NCI-H748 treated with DMSO at 0.1 percent for 48 hours (cell line): ENCODE data around the gene MIA2.
"Not testable (repeated sequence)": the region's sequence is repeated elsewhere in the genome, so short reads cannot be mapped to it uniquely, and the experiment has no call there.

Experiments
- DNase-seq: peaks from one replicate; lab custom pipeline; 2025; lab: John Stamatoyannopoulos, UW

The MIA2 gene

DNA sequence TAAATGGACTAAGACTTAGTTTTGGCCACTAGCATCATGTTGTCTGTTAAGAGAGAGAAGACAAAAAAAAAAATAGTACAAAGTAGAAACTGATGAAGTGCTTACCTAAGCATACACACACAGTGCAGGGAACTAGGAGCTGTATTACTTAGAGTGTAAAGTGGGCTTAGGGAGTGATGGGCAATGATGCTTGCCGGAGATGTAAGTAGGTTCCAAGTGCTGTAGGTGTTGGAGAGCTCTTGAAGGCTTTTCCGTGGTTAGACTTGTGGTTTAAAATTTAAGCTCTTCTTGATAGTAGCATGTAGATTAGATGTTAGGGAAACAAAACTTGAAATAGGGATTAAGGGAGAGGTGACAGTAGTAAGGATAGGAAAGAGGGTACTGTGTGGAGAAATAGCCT, 34.7 kb downstream of the MIA2 start:
- DNase-seq: peak; percentile 25

DNA sequence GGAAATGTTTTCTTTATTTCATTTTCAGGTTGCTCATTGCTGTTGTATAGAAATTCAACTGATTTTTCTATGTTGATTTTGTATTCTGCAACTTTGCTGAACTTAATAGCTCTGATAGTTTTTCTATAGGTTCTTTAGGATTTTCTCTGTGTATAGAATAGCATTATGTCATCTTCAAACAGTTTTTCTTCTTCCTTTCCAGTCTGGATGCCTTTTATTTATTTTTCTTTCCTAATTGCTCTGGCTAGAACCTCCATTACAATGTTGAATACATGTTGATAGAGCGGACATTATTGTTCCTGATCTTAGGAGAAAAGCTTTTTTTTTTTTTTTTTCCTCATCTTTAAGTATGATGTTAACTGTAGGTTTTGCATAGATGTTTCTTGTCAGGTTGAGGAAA, 39.2 kb downstream of the MIA2 start:
- no peak for DNase-seq

DNA sequence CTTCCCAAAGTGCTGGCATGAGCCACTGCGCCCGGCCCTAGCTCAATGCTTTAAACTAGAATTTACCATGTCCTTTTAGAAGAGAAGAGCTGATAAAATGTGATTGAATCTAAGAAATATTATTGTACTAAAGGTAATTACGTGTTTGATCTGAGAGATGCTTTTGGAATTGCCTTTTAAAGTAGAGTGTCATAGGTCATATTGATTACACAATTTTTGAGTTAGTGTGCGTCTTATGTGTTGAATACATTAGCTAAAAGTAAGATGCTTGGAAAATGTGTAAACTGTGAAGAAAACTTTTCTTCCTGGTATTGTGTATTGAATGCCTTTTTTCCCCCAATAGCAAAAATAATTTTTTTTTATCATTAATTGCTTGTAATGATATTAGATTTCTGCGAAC, 41.7 kb downstream of the MIA2 start:
- no peak for DNase-seq

DNA sequence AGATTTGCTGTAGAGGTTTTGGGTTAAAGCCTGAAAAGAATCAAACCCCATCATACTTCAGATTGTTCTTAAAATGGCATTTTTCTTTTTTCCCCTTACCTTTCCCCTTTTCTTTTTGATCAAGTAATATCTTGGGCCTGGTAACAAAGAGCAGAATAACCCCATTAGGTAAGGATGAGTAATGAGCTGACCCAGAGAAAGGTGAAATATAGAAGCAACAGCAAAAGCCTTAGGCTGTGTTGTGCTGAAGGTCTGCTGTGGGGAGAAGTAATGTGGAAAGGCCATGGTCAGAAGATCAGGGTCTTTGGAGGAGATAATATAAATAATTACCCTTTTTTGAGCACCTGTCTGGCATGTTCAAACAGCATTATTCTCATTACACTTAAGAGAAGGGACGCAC, 42.3 kb downstream of the MIA2 start:
- DNase-seq: no peak

DNA sequence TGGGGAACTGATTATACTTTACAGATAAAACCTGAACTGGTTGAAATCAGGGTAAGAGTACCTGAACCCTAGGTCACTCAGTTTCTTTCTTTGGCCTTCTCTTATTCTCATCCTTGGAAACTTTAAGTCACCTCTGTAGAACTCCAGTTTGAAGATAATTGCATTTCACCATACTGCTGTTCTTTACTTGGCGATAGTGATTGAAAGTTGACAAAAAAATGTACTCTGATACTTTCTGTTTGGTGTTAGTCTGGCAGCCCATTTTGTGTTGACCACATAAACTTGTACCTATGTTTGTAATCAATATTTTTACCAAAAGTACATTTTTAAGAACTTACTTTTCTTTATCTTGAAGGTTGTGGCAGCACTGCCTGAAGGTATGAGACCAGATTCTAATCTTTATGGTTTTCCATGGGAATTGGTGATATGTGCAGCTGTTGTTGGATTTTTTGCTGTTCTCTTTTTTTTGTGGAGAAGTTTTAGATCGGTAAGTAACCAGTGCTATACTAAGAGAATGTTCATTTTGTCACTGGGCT, 42.9 kb downstream of the MIA2 start:
- DNase-seq: no peak

DNA sequence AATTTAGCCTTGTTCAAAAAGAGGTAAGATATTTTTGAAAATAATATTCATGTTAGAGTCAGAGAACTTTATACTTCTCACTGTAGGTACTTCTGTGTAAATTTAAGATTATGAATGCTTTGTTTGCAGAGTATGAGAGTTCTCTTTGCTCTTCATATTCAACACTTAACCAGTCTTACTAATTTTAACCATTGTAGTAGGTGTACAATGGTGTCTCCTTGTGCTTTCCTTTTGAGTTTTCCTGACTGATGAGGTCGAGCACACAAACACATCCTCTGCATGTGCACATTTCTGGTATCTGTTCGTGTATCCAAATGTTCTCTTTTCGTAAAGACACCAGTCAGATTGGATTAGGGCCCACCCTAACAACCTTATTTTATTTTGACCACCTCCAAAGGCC, 45.8 kb downstream of the MIA2 start:
- no peak for DNase-seq

DNA sequence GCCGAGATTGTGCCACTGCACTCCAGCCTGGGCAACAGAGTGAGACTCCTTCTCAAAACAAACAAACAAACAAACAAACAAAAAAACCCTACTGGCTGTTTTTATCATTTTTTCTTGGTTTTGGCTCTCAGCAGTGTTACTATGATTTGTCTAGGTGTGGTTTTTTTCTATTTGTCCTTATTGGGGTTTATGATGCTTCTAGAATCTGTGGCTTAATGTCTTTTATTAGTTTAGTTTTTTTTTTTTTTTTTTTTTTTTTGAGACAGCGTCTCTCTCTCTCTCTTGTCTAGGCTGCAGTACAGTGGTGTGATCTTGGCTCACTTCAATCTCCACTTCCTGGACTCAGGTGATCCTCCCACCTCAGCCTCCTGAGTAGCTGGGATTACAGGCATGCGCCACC, 47.0 kb downstream of the MIA2 start:
- not testable (repeated sequence) for DNase-seq

DNA sequence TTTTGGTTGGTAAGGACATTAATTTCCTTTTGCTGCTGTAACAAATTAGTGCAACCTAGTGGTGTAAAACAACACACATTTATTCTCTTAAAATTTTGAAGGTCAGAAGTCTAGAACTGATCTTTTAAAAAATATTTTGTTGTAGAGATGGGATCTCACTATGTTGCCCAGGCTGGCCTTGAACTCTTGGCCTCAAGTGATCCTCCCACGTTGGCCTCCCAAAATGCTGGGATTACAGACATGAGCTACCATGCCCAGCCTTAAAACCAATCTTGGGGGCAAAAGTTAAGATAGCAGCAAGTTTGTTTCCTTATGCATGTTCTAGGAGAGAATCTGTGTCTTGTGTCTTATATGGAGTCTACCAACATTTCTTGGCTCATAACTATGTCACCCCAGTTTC, 55.8 kb downstream of the MIA2 start:
- no peak for DNase-seq

DNA sequence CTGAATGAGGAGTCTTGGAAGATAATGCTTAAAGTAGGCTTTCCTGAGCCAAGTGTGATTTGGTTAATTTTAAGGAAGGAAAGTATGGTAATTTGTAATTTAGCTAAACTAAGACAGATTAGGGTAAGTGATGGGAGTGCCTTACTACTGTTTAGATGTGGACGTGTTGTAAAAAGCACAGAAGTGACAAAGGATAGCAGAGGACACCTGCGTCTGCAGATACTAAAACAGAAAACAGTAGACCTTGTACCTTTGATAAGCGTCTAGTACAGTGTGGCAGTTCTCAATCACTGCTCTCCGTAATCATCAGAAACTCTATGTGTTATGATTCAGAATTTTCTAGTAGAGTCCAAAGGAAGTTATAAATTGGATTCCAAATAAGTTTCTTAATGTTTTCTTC, 58.0 kb downstream of the MIA2 start:
- DNase-seq: no peak

DNA sequence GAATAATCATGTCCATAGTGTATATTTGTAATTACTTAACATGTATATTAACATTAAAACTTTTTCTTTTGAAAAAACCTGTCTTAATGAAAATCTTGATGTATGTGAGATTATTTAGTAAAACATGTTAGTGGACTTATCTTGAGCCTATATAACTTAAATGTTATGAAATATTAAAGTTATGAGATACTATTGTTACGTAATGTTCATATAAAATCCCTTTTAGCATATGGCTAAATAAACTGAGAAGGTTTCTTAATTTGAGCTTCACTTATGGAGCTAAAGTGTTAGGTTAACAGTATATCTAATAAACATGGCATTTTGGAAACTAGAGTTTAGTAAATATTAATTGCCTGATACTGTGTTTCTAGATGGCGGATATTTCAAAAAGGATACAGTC, 59.9 kb downstream of the MIA2 start:
- no peak for DNase-seq

DNA sequence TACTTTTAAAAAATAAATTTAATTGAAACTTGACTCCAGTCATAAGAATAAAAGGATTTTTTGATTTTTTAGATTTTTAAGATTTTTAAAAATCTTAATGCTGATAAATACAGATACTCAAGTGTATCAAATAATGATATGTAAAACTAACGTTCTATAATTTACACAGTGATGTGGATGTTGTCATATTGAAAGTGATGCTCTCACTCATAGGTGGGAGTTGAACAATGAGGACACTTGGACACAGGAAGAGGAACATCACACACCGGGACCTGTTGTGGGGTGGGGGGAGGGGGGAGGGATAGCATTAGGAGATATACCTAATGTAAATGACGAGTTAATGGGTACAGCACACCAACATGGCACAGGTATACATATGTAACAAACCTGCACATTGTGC, 66.7 kb downstream of the MIA2 start:
- not testable (repeated sequence) for DNase-seq

DNA sequence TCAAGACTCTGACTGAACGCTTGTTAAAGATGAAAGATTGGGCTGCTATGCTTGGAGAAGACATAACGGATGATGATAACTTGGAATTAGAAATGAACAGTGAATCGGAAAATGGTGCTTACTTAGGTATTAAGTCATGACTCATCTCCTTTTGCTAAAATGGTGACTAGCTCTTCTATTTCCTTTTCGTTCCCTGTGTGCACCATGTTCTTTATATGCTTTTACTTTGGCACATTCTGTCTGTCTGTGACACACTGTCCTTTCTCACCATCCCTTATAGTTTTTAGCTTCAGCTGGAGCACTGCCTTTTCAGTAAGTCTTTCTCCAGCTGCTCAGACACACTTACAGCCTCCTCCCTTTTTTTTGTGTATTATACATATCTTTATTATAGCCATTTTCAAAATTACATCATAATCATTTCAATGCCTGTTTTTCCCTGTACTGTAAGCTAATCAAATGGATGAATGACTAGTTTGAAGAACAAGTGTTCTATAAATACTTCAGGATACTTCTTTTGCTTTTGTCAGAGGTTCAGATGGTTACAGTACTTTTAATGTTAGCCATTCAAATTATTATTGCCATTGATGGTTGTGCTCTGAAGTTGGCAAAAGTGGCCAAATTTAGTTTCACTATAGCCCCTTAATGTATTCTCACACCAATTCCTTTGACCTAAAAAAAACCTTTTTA, 68.6 kb downstream of the MIA2 start:
- DNase-seq: no peak

DNA sequence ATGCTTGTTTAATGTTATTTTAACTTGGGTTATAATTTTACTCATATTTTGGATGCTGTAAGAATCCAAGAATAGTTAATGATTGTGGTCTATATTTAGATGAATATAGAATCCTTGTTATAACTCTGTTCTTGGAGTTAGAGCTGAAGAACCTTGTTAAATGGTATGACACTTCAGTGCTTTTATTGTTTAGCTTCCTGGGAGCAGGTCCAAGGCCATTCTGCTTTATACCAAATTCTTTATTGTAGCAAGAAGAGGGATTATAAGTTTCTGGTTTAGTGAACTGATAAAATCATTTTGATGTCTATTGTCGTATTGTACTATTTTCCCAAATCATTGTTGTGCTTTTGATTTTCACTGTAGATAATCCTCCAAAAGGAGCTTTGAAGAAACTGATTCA, 69.4 kb downstream of the MIA2 start:
- no peak for DNase-seq

DNA sequence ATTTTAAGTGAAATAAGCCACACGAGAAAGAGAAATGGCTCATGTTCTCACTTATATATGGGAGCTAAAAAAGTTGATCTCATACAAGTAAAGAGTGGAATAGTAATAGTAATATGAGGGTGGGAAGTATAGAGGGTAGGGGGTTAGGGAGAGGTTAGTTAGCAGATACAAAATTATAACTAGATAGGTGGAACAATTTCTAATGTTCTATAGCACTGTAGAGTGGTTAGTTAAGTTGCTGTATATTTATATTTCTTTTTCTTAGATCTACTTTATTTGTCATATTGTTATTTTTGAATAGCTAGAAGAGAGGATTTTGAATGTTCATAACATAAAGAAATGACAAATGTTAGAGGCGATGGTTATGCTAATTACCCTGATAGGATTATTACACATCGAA, 74.1 kb downstream of the MIA2 start:
- DNase-seq: no peak

DNA sequence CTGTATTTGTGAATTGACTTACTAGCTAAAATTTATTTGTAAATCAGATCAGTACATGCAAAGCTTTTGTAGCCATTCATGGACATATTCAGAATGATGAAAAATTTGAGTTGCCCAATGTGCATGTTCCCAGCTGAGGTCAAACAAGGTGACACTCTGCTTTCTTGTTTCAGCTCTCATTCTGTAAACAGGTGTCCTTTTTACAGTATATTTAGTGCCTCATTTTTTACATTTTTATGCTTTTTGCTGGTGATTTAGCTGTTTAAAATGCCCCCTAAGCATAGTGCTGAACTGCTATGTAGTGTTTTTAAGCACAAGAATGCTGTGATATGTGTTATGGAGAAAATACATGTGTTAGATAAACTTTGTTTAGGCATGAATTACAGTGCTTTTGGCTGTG, 76.3 kb downstream of the MIA2 start:
- DNase-seq: no peak

DNA sequence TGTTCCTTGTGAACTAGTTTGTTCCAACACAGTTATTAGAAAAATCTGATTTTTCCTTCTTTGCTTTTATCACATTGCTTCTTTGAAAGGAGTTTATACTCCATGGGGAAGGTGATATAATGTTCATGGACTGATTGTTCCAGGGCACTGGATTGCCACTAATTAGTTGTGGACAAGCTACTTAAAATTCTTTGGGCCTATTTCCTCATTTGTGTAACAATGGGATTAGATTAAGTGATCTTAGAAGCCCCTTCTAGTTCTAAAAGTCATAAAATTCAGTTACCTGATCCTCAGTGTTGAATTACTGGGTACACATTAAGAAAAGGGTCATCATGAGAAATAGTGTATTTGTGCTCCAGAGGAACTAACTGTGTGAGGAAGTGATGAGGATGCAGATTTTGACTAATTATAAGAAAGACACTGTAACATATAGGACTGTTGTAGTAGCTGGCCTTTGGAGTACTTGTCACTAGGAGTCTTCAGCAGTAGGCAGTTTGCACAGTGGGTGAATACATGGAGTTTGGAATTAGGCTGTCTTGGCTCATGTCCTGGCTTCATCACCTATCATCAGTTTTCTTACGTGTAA, 82.2 kb downstream of the MIA2 start:
- no peak for DNase-seq

DNA sequence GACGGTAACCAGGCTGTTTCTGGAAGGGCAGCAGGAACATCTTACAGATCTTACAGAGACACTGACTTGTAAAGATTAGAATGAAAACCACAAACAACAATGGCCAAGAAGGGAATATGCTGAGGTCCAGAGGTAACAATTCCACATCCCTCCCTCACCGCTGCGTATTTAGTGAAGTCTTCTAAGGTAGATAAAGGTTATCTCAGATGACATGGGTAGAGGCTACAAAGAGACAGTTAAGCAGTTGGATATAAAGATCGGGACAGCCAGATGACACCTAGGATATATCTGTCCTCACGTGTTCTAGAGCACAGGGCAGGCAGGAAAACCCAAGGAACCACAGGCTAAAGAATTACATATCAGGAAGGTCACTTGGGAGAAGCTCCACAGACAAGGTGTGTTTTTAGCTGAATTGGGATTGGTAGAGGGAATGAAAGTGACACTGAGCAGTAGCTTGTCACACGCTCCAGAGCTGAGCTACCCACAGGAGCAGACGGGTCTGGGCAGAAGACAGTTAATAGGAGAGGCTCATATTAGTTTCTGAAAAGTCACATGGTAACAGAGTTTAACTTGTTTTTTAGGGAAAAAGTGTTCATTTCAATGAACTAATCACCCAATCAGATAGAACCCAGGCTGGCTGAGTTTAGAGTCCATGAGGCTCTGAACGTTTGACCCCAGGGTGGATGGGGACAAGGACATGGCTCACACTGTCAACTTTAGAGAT, 83.3 kb downstream of the MIA2 start:
- no peak for DNase-seq

DNA sequence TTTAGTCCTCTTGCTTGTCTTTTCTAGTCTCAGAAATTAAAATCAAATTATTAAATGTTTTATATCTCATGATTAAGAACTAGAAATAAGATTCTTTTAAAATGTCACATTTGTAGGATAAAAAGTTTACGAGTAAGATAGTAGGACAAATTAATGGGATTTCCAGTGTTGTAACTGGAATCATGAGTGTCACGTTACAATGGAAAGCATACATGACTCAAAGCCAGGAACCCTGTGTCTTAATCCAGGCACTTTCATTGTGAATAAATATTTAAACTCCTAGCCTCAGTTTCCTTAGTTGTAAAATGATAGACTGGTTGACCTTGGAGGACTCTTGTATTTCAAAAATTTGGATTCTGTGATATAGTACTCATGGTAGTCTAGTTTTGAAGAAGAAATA, 84.9 kb downstream of the MIA2 start:
- no peak for DNase-seq

DNA sequence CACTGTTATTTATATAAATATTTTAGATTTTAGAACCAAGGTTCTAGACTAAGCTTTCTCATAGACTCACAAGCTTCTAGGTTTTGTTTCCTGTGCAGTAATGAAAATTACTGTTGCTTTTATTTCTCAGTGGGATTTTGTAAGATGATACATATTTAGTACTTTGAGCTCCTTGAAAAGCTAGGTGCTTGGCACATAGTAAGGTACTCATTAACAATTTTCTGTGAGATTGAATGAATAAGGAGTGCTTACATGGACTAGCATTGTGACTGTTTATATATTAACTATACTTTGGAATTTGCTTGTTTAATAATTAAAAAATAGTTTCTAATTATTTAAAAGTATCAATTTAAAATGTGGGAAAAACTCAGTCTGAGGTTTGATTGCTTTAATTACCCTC, 85.7 kb downstream of the MIA2 start:
- no peak for DNase-seq

DNA sequence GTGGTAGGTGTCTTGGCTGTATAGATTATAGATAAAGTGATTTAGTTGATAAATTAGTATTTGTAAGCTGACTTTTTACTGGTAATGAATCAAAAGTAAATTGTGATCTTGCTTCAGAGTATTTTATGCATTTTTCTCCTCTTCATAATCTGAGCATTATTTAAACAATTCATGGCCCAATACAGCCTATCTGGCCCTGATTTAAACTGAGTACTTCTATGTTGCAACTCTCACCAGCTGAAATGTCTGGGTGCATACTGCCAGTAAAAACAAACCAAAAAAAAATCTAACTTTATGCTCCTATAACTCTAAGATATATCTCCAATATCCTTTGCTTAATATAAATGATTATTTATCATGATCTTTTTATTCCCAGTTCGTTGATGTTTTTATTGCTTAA, 86.6 kb downstream of the MIA2 start:
- DNase-seq: no peak

DNA sequence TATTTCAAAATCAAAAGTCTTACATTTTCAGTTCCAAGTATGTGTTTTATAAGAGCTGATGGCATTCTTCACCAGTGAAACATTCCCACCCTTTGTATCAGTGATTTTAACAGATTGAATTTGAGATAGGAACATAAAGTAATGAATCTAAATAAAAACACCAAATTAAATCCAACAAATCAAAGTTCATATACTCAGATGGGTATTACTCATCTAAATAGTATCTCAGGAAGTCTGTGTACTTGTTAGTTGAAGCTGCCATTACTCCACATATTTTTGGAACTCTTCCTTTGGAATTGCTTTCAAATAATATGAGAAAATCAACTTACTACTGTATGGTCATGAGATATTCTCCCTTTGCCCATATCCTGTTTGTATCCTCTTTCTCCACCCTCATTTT, 89.1 kb downstream of the MIA2 start:
- no peak for DNase-seq

DNA sequence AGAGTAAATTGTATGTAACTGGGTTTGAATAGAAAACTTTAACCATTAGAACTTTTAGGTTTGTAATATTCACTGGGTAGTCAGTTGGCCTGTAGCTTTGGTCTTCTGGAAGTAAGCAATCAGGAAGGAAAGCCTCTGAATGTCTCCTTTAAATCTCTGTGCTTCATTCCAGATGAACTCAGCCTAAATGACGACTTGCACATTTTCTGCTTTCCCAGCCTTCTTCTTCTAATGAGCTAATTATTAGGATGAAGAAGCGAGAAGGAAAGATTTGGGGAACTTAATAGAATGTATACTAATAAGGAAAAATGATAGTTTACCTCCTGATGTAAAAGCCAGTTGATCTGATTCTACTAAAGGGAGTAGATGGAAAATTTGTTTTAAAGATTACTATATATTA, 90.4 kb downstream of the MIA2 start:
- no peak for DNase-seq

DNA sequence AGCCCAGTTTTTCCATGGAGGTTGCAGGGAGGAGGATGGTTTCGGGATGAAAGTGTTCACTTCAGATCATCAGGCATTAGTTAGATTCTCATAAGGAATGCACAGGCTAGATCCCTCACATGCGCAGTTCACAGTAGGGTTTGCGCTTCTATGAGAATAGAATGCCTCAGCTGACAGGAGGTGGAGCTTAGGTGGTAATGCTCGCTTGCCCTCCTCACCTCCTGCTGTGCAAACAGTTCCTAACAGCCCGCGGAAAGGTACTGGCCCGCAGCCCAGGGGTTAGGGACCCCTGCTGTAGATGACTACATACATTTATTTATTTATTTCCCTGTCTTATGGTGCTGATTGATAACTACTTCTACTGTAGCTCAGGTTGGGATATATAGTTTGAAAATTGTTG, 105.3 kb downstream of the MIA2 start:
- no peak for DNase-seq
